Loucy (cell line): ENCODE data around the gene LIN37.

Experiments
- CTCF ChIP-seq: fragments of 200-600 bp; sonication (generic); conservative IDR thresholded peaks from 2 replicates; pipeline ENCODE4 v1.5.1; 2014; ENCODE audit warnings: mild to moderate bottlenecking, antibody characterized with exemption, low read length
- EZH2phosphoT487 ChIP-seq: fragments of 200-600 bp; IDR thresholded peaks from 2 replicates; pipeline ENCODE4 v1.6.1; 2018; ENCODE audit warnings: antibody characterized with exemption, mild to moderate bottlenecking, moderate library complexity, borderline replicate concordance

GRCh38 chr19:35740108-35740422 is 8.3 kb upstream of the LIN37 start:
- TF ChIP-seq EZH2phosphoT487 (no peak), CTCF (no peak)
